HepG2 (cell line): ENCODE measurements around the gene TGM5. TPM values are rescaled to one million over a fixed set of nuclear protein-coding genes. Genes with fewer than 3 reads are reported as not detected.

Source experiments
- ATAC-seq: fragments of 200-7000 bp; cut with Tn5 transposase; 3 replicates; pipeline ENCODE4 v1.9.1; 2020; ENCODE audit warnings: mild to moderate bottlenecking, moderate library complexity
- BruUV-seq: library from RNA; stranded (reverse); fragments of 400-500 nt; replicated peaks from 2 replicates; lab custom pipeline; 2021; lab: Mats Ljungman, UMichigan
- CTCF ChIA-PET: fragments of 300-600 bp; formaldehyde crosslinking; extraction: SDS; loops from one replicate; lab custom pipeline; 2021; ENCODE audit warnings: low total read pairs, inconsistent platforms, low intra/inter-chr PET ratio; lab: Yijun Ruan, JAX
- POLR2A ChIA-PET: fragments of 350-600 bp; sonication (Branson Sonifier 250); formaldehyde crosslinking; loops from one replicate; lab custom pipeline; 2020; ENCODE audit warnings: antibody characterized with exemption, inconsistent platforms; lab: Yijun Ruan, JAX
- DNase-seq: peaks from one replicate; pipeline ENCODE4 v3.0.0-alpha.2; 2015; ENCODE audit warnings: low spot score
- FAIRE-seq: peaks from 3 replicates; lab custom pipeline; 2011; peaks lifted over from hg19 to GRCh38; lab: Jason Lieb, UNC
- H2AFZ ChIP-seq: one replicate; pipeline ENCODE4 v1.6.1; 2011; ENCODE audit warnings: low read length, inconsistent platforms
- H3K27ac ChIP-seq: fragments of 300-600 bp; 3 replicates; pipeline ENCODE4 v1.8.0; 2011; ENCODE audit warnings: mixed run types, mild to moderate bottlenecking, mixed read lengths, low read length, inconsistent platforms; ENCODE audit not compliant: insufficient read depth; ENCODE audit errors: extremely low read length
- H3K27me3 ChIP-seq, 2 experiments: fragments of 200-600 bp in 1 of 2; 2 replicates in 1 of 2; 3 replicates in 1 of 2; pipeline versions ENCODE4 v1.6.0 to v1.8.0; 2011; ENCODE audit warnings: low read length in 2 of 2, mild to moderate bottlenecking in 2 of 2, moderate library complexity in 2 of 2, inconsistent platforms in 1 of 2; ENCODE audit not compliant: insufficient read depth in 2 of 2, control insufficient read depth in 1 of 2
- H3K36me3 ChIP-seq, 2 experiments: fragments of 200-600 bp in 1 of 2; replicated peaks in 1 of 2; 2 replicates in 1 of 2; 3 replicates in 1 of 2; pipeline versions ENCODE4 v1.5.1 to v1.8.0; 2011; ENCODE audit warnings: low read length in 2 of 2, inconsistent platforms in 1 of 2; ENCODE audit not compliant: insufficient read depth in 2 of 2, control insufficient read depth in 1 of 2
- H3K4me1 ChIP-seq: 2 replicates; pipeline ENCODE4 v1.5.1; 2012; ENCODE audit warnings: low read length, inconsistent platforms; ENCODE audit not compliant: insufficient read depth
- H3K4me2 ChIP-seq: 2 replicates; pipeline ENCODE4 v1.6.0; 2011; ENCODE audit warnings: low read depth, low read length, inconsistent platforms
- H3K4me3 ChIP-seq, 3 experiments: fragments of 200-600 bp in 1 of 3; sonication (generic), shearing (Covaris generic) in 1 of 3; replicated peaks in 1 of 3; 2 replicates each; pipeline ENCODE4 v1.5.1; 2011 to 2016; ENCODE audit warnings: low read length in 3 of 3, inconsistent platforms in 2 of 3, low read depth in 2 of 3, mild to moderate bottlenecking in 2 of 3, control low read depth in 1 of 3, mixed read lengths in 1 of 3; ENCODE audit not compliant: insufficient read depth in 1 of 3
- H3K79me2 ChIP-seq: one replicate; pipeline ENCODE4 v1.6.1; 2011; ENCODE audit warnings: low read length, inconsistent platforms; ENCODE audit not compliant: insufficient read depth
- H3K9ac ChIP-seq: 2 replicates; pipeline ENCODE4 v1.6.0; 2011; ENCODE audit warnings: mild to moderate bottlenecking, low read depth, low read length, inconsistent platforms; ENCODE audit not compliant: insufficient read depth
- H3K9me3 ChIP-seq: 2 replicates; pipeline ENCODE4 v1.5.1; 2012; ENCODE audit warnings: mild to moderate bottlenecking, low read length
- H4K20me1 ChIP-seq: 2 replicates; pipeline ENCODE4 v1.6.0; 2011; ENCODE audit warnings: inconsistent platforms, mild to moderate bottlenecking, low read length, moderate library complexity; ENCODE audit not compliant: insufficient read depth
- ELF3 ChIP-seq: IDR thresholded peaks from 2 replicates; pipeline ENCODE4 v1.6.1; 2016; ENCODE audit warnings: missing genetic modification reagents, missing compliant biosample characterization
- PHF5A ChIP-seq: IDR thresholded peaks from one replicate; pipeline ENCODE4 v1.6.1; 2018; ENCODE audit warnings: low read depth, missing genetic modification reagents; ENCODE audit not compliant: unreplicated experiment
- PHF8 ChIP-seq: sonication (generic); formaldehyde crosslinking; IDR thresholded peaks from 2 replicates; pipeline ENCODE4 v1.5.0; 2020; ENCODE audit warnings: missing genetic modification reagents
- SAP130 ChIP-seq: IDR thresholded peaks from 2 replicates; pipeline ENCODE4 v1.6.1; 2016; ENCODE audit warnings: low read depth
- SKI ChIP-seq: fragments of 450-650 bp; IDR thresholded peaks from one replicate; pipeline ENCODE4 v1.6.1; 2018; ENCODE audit warnings: mild to moderate bottlenecking; ENCODE audit not compliant: partially characterized antibody
- SP1 ChIP-seq, 2 experiments: fragments of 450-650 bp in 1 of 2; sonication (generic) in 1 of 2; formaldehyde crosslinking in 1 of 2; IDR thresholded peaks; 2 replicates each; pipeline versions ENCODE4 v1.4.0 to v1.6.1; 2016 to 2020; ENCODE audit warnings: missing genetic modification reagents in 1 of 2
- TCF12 ChIP-seq, 2 experiments: fragments of 450-650 bp in 1 of 2; sonication (generic) in 1 of 2; formaldehyde crosslinking in 1 of 2; IDR thresholded peaks; 2 replicates each; pipeline versions ENCODE4 v1.6.1 to v1.8.0; 2017 to 2022; ENCODE audit warnings: antibody characterized with exemption in 1 of 2, mild to moderate bottlenecking in 1 of 2, missing genetic modification reagents in 1 of 2, moderate library complexity in 1 of 2
- XBP1 ChIP-seq: sonication (generic); formaldehyde crosslinking; IDR thresholded peaks from 2 replicates; pipeline ENCODE4 v1.5.0; 2020; ENCODE audit warnings: missing genetic modification reagents
- ZFY ChIP-seq: sonication (generic); formaldehyde crosslinking; IDR thresholded peaks from 2 replicates; pipeline ENCODE4 v1.4.0; 2020; ENCODE audit warnings: missing genetic modification reagents
- ZNF660 ChIP-seq: sonication (generic); formaldehyde crosslinking; IDR thresholded peaks from 2 replicates; pipeline ENCODE4 v1.5.1; 2020; ENCODE audit warnings: mild to moderate bottlenecking, low read depth, missing genetic modification reagents, borderline replicate concordance
- ZNF781 ChIP-seq: sonication (generic); formaldehyde crosslinking; IDR thresholded peaks from 2 replicates; pipeline ENCODE4 v1.5.1; 2020; ENCODE audit warnings: borderline replicate concordance, mild to moderate bottlenecking, missing genetic modification reagents; ENCODE audit errors: not compliant biosample characterization
- WGBS: methylation state at CpG from one replicate; pipeline ENCODE4 v1.1.6; 2017; ENCODE audit warnings: low lambda C conversion rate; 5-methylcytosine and 5-hydroxymethylcytosine counted together
- in situ Hi-C: cut with HindIII; loops from 2 replicates; pipeline ENCODE4 v1.10.0; 2017; ENCODE audit warnings: low pct_unique_long_range_greater_than_20kb; ENCODE audit not compliant: extremely low pct_ligation_motif_present
- intact Hi-C: fragments of 100-400 bp; cut with micrococcal nuclease; formaldehyde crosslinking; loops from one replicate; pipeline ENCODE4 v1.10.0; 2022; ENCODE audit not compliant: unreplicated experiment
- polyA plus RNA-seq, 8 experiments: library from polyadenylated mRNA; depleted of rRNA in 3 of 8; stranded (reverse) in 7 of 8; unstranded in 1 of 8; fragments of >200 nt; fragmentation: Illumina TruSeq in 4 of 8; extraction: Trizol in 4 of 8; gene quantifications; 2 replicates each; pipeline versions ENCODE4 v1.2.1 to v1.2.3, GENCODE V29; 2011 to 2016; ENCODE audit warnings: low read depth in 4 of 8, missing spikeins in 1 of 8, mixed read lengths in 1 of 8; ENCODE audit not compliant: insufficient read depth in 1 of 8
- total RNA-seq, 5 experiments: library from RNA; depleted of rRNA; stranded (reverse); fragments of >200 nt; fragmentation: Illumina TruSeq; extraction: Trizol; gene quantifications; 2 replicates each; pipeline ENCODE4 v1.2.3, GENCODE V29; 2016; ENCODE audit warnings: low read depth in 1 of 5
- TF ChIP-seq, protein P1 (sequence below): sonication (generic); formaldehyde crosslinking; IDR thresholded peaks from 2 replicates; pipeline ENCODE4 v1.4.0; 2020; ENCODE audit warnings: mild to moderate bottlenecking, missing genetic modification reagents
- TF ChIP-seq, protein P2 (sequence below): sonication (generic); formaldehyde crosslinking; IDR thresholded peaks from 2 replicates; pipeline ENCODE4 v1.5.0; 2020; ENCODE audit warnings: missing genetic modification reagents, mild to moderate bottlenecking, borderline replicate concordance
- TF ChIP-seq, protein P3 (sequence below), 2 experiments: sonication (generic) in 1 of 2; formaldehyde crosslinking in 1 of 2; IDR thresholded peaks; 2 replicates each; pipeline versions ENCODE4 v1.5.1 to v1.6.1; 2011 to 2020; ENCODE audit warnings: borderline replicate concordance in 1 of 2, low read depth in 1 of 2, low read length in 1 of 2, mild to moderate bottlenecking in 1 of 2, missing genetic modification reagents in 1 of 2, moderate library complexity in 1 of 2
- TF ChIP-seq, protein P4 (sequence below): sonication (generic); formaldehyde crosslinking; IDR thresholded peaks from 2 replicates; pipeline ENCODE4 v1.4.0; 2020; ENCODE audit warnings: mild to moderate bottlenecking, missing genetic modification reagents

TGM5 gene
- total and polyA plus RNA-seq, 2 of the 13 experiments (the other 11 are each of a cell fraction or from before 2014, with no cell fraction given): 0.18 to 0.65 TPM

DNA sequence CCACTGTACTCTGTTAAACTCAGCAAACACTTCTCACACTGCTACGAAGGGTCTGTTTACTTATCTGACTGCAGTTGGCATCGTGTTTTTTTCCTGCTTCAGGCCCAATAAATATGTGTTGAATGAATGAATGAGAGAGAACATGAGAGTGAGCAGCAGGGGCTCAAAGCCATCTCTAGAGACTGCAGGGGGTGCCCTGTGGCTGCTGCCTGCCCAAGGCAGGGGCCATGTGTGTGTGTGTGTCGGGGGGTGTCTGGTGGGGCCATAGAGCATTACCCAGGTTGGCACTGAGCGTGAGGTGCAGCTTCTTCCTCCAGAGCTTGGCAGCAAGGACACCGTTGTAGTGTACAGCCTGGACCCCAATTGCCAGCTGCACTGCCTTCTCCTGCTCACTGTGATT, 60.7 kb downstream of the TGM5 start:
- in situ Hi-C loops (loop anchor here (5.0 to 25.0 kb wide), 2 partner anchors 71 to 494 kb away; no protein-coding TSS in a partner anchor), intact Hi-C loops (no loop called here)
- H3K4me1 ChIP-seq: peaks cover 6% of the 10 kb centered on the region
- ChIA-PET POLR2A (no interaction called here), CTCF (no interaction called here)
- WGBS: 12% methylated on average over 3 of the region's 5 CpGs
- no TSS peak for BruUV-seq
- no peak overlapping the region for H3K9ac ChIP-seq
- TF ChIP-seq SKI: no peak
- no peak for TF ChIP-seq SP1 (IDR thresholded peaks at IDR 0.05)
- no peak for TF ChIP-seq SP1 (CRISPR knock-in tag; IDR thresholded peaks at IDR 0.05)
- no peak for TF ChIP-seq XBP1 (CRISPR knock-in tag)
- TF ChIP-seq PHF8: no peak
- TF ChIP-seq, protein P1, sequence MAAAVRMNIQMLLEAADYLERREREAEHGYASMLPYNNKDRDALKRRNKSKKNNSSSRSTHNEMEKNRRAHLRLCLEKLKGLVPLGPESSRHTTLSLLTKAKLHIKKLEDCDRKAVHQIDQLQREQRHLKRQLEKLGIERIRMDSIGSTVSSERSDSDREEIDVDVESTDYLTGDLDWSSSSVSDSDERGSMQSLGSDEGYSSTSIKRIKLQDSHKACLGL (CRISPR knock-in tag): no peak
- TF ChIP-seq, protein P2, sequence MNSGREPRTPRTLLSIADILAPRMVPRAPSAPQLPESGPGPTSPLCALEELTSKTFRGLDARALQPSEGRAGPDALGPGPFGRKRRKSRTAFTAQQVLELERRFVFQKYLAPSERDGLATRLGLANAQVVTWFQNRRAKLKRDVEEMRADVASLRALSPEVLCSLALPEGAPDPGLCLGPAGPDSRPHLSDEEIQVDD (CRISPR knock-in tag): no peak
- TF ChIP-seq, protein P3, sequence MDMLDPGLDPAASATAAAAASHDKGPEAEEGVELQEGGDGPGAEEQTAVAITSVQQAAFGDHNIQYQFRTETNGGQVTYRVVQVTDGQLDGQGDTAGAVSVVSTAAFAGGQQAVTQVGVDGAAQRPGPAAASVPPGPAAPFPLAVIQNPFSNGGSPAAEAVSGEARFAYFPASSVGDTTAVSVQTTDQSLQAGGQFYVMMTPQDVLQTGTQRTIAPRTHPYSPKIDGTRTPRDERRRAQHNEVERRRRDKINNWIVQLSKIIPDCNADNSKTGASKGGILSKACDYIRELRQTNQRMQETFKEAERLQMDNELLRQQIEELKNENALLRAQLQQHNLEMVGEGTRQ (IDR thresholded peaks at IDR 0.05; ENCODE audit: low read depth, low read length): no peak
- TF ChIP-seq, protein P3 (CRISPR knock-in tag; IDR thresholded peaks at IDR 0.05; ENCODE audit: borderline replicate concordance): no peak
- TF ChIP-seq ZFY (CRISPR knock-in tag): no peak
- no peak for TF ChIP-seq ZNF781 (CRISPR knock-in tag)
- TF ChIP-seq SAP130 (CRISPR knock-in tag): no peak
- TF ChIP-seq, protein P4, sequence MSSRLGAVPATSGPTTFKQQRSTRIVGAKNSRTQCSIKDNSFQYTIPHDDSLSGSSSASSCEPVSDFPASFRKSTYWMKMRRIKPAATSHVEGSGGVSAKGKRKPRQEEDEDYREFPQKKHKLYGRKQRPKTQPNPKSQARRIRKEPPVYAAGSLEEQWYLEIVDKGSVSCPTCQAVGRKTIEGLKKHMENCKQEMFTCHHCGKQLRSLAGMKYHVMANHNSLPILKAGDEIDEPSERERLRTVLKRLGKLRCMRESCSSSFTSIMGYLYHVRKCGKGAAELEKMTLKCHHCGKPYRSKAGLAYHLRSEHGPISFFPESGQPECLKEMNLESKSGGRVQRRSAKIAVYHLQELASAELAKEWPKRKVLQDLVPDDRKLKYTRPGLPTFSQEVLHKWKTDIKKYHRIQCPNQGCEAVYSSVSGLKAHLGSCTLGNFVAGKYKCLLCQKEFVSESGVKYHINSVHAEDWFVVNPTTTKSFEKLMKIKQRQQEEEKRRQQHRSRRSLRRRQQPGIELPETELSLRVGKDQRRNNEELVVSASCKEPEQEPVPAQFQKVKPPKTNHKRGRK (CRISPR knock-in tag): no peak
- TF ChIP-seq ZNF660 (CRISPR knock-in tag): no peak
- no peak for TF ChIP-seq ELF3 (CRISPR knock-in tag)
- no peak for TF ChIP-seq PHF5A (CRISPR knock-in tag)
- TF ChIP-seq TCF12 (IDR thresholded peaks at IDR 0.05): no peak
- no peak for TF ChIP-seq TCF12 (CRISPR knock-in tag; IDR thresholded peaks at IDR 0.05)
- no peak for FAIRE-seq
- H3K27ac ChIP-seq: no peak overlapping the region
- no peaks in the 10 kb centered on the region for H3K9me3 ChIP-seq
- H3K36me3 ChIP-seq: no peaks in the 10 kb centered on the region
- no peak overlapping the region for H3K4me3 ChIP-seq
- no peak overlapping the region for H3K4me2 ChIP-seq
- no peak for ATAC-seq
- H3K27me3 ChIP-seq: peaks cover 0 to 57% of the 10 kb centered on the region in 2 experiments; a peak in 2 of 5 replicates
- H2AFZ ChIP-seq: no peak overlapping the region
- DNase-seq: no peak
- H3K79me2 ChIP-seq: no peaks in the 10 kb centered on the region
- no peaks in the 10 kb centered on the region for H4K20me1 ChIP-seq
